K562 (cell line): Measurements from ENCODE around the gene ADAM8. TPM values are rescaled to one million over a fixed set of nuclear protein-coding genes. Genes with fewer than 3 reads are reported as not detected.

Experiments used
- ELF4 ChIP-seq: fragments of 450-650 bp; formaldehyde crosslinking; IDR thresholded peaks from 2 replicates; pipeline ENCODE4 v1.4.0; 2022; ENCODE audit warnings: missing genetic modification characterization
- JUN ChIP-seq, 2 experiments: sonication (generic) in 1 of 2; formaldehyde crosslinking in 1 of 2; IDR thresholded peaks; 2 replicates each; pipeline versions ENCODE4 v1.6.1 to v1.8.0; 2012 to 2022; ENCODE audit warnings: borderline replicate concordance in 2 of 2, mild to moderate bottlenecking in 2 of 2, improper control_type of control experiment in 1 of 2, low read depth in 1 of 2, low read length in 1 of 2, missing genetic modification reagents in 1 of 2
- NFYB ChIP-seq: IDR thresholded peaks from 2 replicates; pipeline ENCODE4 v1.6.1; 2011; ENCODE audit warnings: mild to moderate bottlenecking, moderate library complexity; ENCODE audit not compliant: insufficient read length; ENCODE audit errors: extremely low read depth
- RAD21 ChIP-seq, 2 experiments: fragments of 250-450 bp in 1 of 2; fragments of 450-650 bp in 1 of 2; sonication (Bioruptor Pico) in 1 of 2; formaldehyde crosslinking in 1 of 2; IDR thresholded peaks in 1 of 2; conservative IDR thresholded peaks in 1 of 2; 2 replicates each; pipeline versions ENCODE4 v1.4.0 to v1.8.0; 2020 to 2022; ENCODE audit warnings: mild to moderate bottlenecking in 2 of 2, moderate library complexity in 1 of 2
- STAT5A ChIP-seq: IDR thresholded peaks from 2 replicates; pipeline ENCODE4 v1.6.1; 2012; ENCODE audit warnings: low read length, inconsistent platforms, borderline replicate concordance
- TEAD4 ChIP-seq, 2 experiments: sonication (generic) in 1 of 2; formaldehyde crosslinking in 1 of 2; IDR thresholded peaks; 2 replicates each; pipeline versions ENCODE4 v1.6.1 to v1.8.0; 2012 to 2022; ENCODE audit warnings: borderline replicate concordance in 1 of 2, inconsistent platforms in 1 of 2, low read length in 1 of 2, mild to moderate bottlenecking in 1 of 2, missing genetic modification reagents in 1 of 2
- TOE1 ChIP-seq, 2 experiments: fragments of 450-650 bp in 1 of 2; sonication (generic) in 1 of 2; formaldehyde crosslinking in 1 of 2; IDR thresholded peaks; 2 replicates each; pipeline versions ENCODE4 v1.7.1 to v1.8.0; 2016 to 2022; ENCODE audit warnings: borderline replicate concordance in 2 of 2, mild to moderate bottlenecking in 2 of 2, antibody characterized with exemption in 1 of 2, inconsistent platforms in 1 of 2, low read depth in 1 of 2, missing genetic modification reagents in 1 of 2, moderate library complexity in 1 of 2
- ZNF263 ChIP-seq: sonication (generic); formaldehyde crosslinking; IDR thresholded peaks from 2 replicates; pipeline ENCODE4 v1.8.0; 2022; ENCODE audit warnings: mild to moderate bottlenecking, missing genetic modification reagents, borderline replicate concordance
- ZNF3 ChIP-seq: fragments of 250-450 bp; sonication (Bioruptor Pico); IDR thresholded peaks from 2 replicates; pipeline ENCODE4 v1.5.0; 2021; ENCODE audit warnings: mild to moderate bottlenecking, moderate library complexity
- ZNF347 ChIP-seq: fragments of 450-650 bp; formaldehyde crosslinking; IDR thresholded peaks from 2 replicates; pipeline ENCODE4 v1.4.0; 2020; ENCODE audit warnings: low read depth, mild to moderate bottlenecking, moderate library complexity
- ZNF57 ChIP-seq: fragments of 450-650 bp; formaldehyde crosslinking; IDR thresholded peaks from 2 replicates; pipeline ENCODE4 v1.4.0; 2020; ENCODE audit warnings: mild to moderate bottlenecking, moderate library complexity
- ZSCAN32 ChIP-seq: fragments of 450-650 bp; formaldehyde crosslinking; IDR thresholded peaks from 2 replicates; pipeline ENCODE4 v1.4.0; 2020; ENCODE audit warnings: mild to moderate bottlenecking, moderate library complexity
- polyA plus RNA-seq, 8 experiments: library from polyadenylated mRNA; depleted of rRNA in 4 of 8; stranded (reverse) in 5 of 8; unstranded in 3 of 8; fragments of >200 nt; fragmentation: Nextera tagmentation in 2 of 8; fragmentation: Illumina TruSeq in 1 of 8; extraction: Ambion mirVana in 2 of 8; extraction: Trizol in 1 of 8; gene quantifications; 2 replicates each; pipeline versions ENCODE4 v1.2.1 to v1.2.3, GENCODE V29; 2011 to 2014; ENCODE audit warnings: inconsistent platforms in 1 of 8, missing spikeins in 1 of 8
- total RNA-seq, 7 experiments: library from RNA; depleted of rRNA in 6 of 7; stranded (reverse); fragments of >200 nt in 6 of 7; fragmentation: Illumina TruSeq in 2 of 7; extraction: Trizol in 2 of 7; gene quantifications; 2 replicates each; pipeline versions ENCODE4 v1.2.1 to v1.2.3, GENCODE V29; 2011 to 2021; ENCODE audit warnings: low replicate concordance in 1 of 7
- TF ChIP-seq, protein P1 (sequence below), 2 experiments: IDR thresholded peaks in 1 of 2; conservative IDR thresholded peaks in 1 of 2; 2 replicates each; pipeline ENCODE4 v1.6.1; 2016; ENCODE audit warnings: low read depth in 2 of 2, mild to moderate bottlenecking in 1 of 2, missing compliant biosample characterization in 1 of 2, missing genetic modification characterization in 1 of 2, moderate library complexity in 1 of 2
- TF ChIP-seq, protein P2 (sequence below), 2 experiments: IDR thresholded peaks; 2 replicates each; pipeline ENCODE4 v1.6.1; 2012; ENCODE audit warnings: improper control_type of control experiment in 2 of 2, low read depth in 2 of 2, low read length in 2 of 2, borderline replicate concordance in 1 of 2
- TF ChIP-seq, protein P3 (sequence below): fragments of 250-450 bp; sonication (Bioruptor Pico); IDR thresholded peaks from 2 replicates; pipeline ENCODE4 v1.8.0; 2022; ENCODE audit warnings: inconsistent platforms
- TF ChIP-seq, protein P4 (sequence below), 2 experiments: IDR thresholded peaks; 2 replicates each; pipeline ENCODE4 v1.6.1; 2011; ENCODE audit warnings: borderline replicate concordance in 1 of 2, control low read depth in 1 of 2, low read depth in 1 of 2, low read length in 1 of 2, mild to moderate bottlenecking in 1 of 2, mixed read lengths in 1 of 2, moderate library complexity in 1 of 2; ENCODE audit not compliant: insufficient read depth in 1 of 2, insufficient read length in 1 of 2, poor library complexity in 1 of 2, severe bottlenecking in 1 of 2; ENCODE audit errors: extremely low read depth in 1 of 2

ADAM8 gene
- total and polyA plus RNA-seq, 9 of the 15 experiments (the other 6 are each of a cell fraction or from before 2014, with no cell fraction given): 0.07 to 7.0 (median 1.1) TPM

DNA sequence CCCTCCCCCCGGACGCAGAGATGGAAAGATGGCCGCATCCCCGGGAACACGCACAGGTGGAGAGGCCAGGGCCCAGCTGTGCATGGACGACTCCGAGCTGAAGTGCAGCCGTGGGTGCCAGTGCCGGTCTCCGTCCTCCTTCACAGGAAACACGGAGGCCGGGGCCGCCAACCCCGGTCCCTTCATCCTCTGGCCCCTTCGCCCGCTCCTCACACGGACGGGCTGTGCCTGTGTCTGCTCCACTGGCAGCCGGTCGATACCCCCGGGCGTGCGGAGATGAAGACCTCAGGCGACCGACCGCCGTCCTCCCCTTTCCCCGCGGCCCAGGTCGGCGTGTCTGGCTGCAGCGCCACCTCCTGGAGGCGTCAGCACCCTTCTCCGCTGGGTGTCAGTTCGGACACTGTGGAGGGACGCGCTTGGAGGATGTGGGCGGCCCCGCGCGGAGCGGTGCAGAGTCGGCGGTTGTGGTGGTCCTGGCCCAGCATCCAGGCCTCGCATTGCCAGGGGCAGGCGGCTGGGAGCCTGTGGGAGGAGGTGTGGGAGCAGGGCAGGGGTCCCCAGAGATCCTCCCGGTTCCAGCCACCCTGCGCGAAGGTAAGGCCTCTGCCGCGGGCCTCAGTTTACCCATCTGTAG, 41.9 kb upstream of the ADAM8 start (continued):
- TF ChIP-seq, protein P1, sequence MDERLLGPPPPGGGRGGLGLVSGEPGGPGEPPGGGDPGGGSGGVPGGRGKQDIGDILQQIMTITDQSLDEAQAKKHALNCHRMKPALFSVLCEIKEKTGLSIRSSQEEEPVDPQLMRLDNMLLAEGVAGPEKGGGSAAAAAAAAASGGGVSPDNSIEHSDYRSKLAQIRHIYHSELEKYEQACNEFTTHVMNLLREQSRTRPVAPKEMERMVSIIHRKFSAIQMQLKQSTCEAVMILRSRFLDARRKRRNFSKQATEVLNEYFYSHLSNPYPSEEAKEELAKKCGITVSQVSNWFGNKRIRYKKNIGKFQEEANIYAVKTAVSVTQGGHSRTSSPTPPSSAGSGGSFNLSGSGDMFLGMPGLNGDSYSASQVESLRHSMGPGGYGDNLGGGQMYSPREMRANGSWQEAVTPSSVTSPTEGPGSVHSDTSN (CRISPR knock-in tag; IDR thresholded peaks at IDR 0.05; ENCODE audit: low read depth): no peak
- TF ChIP-seq, protein P1 (tag; conservative IDR thresholded peaks at IDR 0.05; ENCODE audit: low read depth): no peak
- TF ChIP-seq, protein P2, sequence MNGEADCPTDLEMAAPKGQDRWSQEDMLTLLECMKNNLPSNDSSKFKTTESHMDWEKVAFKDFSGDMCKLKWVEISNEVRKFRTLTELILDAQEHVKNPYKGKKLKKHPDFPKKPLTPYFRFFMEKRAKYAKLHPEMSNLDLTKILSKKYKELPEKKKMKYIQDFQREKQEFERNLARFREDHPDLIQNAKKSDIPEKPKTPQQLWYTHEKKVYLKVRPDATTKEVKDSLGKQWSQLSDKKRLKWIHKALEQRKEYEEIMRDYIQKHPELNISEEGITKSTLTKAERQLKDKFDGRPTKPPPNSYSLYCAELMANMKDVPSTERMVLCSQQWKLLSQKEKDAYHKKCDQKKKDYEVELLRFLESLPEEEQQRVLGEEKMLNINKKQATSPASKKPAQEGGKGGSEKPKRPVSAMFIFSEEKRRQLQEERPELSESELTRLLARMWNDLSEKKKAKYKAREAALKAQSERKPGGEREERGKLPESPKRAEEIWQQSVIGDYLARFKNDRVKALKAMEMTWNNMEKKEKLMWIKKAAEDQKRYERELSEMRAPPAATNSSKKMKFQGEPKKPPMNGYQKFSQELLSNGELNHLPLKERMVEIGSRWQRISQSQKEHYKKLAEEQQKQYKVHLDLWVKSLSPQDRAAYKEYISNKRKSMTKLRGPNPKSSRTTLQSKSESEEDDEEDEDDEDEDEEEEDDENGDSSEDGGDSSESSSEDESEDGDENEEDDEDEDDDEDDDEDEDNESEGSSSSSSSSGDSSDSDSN (IDR thresholded peaks at IDR 0.05; ENCODE audit: borderline replicate concordance in 1 of 2, low read depth in 2 of 2, low read length in 2 of 2): peak in 1 of 2 experiments; percentile 82; a peak in 2 of 4 replicates
- TF ChIP-seq ZNF263 (CRISPR knock-in tag) (peak; percentile 99), ZNF57 (CRISPR knock-in tag) (no peak), STAT5A (no peak), NFYB (no peak), ZNF347 (CRISPR knock-in tag) (no peak), RAD21 (CRISPR knock-in tag; conservative IDR thresholded peaks at IDR 0.05 in 1 of 2, IDR thresholded peaks at IDR 0.05 in 1 of 2) (peak; percentile 40 to 61), JUN (IDR thresholded peaks at IDR 0.05; ENCODE audit: borderline replicate concordance, low read depth, low read length) (no peak), JUN (CRISPR knock-in tag; IDR thresholded peaks at IDR 0.05; ENCODE audit: borderline replicate concordance) (no peak), ELF4 (CRISPR knock-in tag) (no peak), TEAD4 (IDR thresholded peaks at IDR 0.05; ENCODE audit: low read length) (no peak), TEAD4 (CRISPR knock-in tag; IDR thresholded peaks at IDR 0.05; ENCODE audit: borderline replicate concordance) (no peak), ZNF3 (no peak), TOE1 (IDR thresholded peaks at IDR 0.05; ENCODE audit: borderline replicate concordance) (no peak), TOE1 (CRISPR knock-in tag; IDR thresholded peaks at IDR 0.05; ENCODE audit: borderline replicate concordance, low read depth) (no peak), ZSCAN32 (CRISPR knock-in tag) (no peak)
- TF ChIP-seq, protein P3, sequence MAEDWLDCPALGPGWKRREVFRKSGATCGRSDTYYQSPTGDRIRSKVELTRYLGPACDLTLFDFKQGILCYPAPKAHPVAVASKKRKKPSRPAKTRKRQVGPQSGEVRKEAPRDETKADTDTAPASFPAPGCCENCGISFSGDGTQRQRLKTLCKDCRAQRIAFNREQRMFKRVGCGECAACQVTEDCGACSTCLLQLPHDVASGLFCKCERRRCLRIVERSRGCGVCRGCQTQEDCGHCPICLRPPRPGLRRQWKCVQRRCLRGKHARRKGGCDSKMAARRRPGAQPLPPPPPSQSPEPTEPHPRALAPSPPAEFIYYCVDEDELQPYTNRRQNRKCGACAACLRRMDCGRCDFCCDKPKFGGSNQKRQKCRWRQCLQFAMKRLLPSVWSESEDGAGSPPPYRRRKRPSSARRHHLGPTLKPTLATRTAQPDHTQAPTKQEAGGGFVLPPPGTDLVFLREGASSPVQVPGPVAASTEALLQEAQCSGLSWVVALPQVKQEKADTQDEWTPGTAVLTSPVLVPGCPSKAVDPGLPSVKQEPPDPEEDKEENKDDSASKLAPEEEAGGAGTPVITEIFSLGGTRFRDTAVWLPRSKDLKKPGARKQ (CRISPR knock-in tag): no peak
- TF ChIP-seq, protein P4, sequence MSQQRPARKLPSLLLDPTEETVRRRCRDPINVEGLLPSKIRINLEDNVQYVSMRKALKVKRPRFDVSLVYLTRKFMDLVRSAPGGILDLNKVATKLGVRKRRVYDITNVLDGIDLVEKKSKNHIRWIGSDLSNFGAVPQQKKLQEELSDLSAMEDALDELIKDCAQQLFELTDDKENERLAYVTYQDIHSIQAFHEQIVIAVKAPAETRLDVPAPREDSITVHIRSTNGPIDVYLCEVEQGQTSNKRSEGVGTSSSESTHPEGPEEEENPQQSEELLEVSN (IDR thresholded peaks at IDR 0.05; ENCODE audit: borderline replicate concordance in 1 of 2, extremely low read depth in 1 of 2, insufficient read depth in 1 of 2, insufficient read length in 1 of 2, low read depth in 1 of 2, low read length in 1 of 2, poor library complexity in 1 of 2, severe bottlenecking in 1 of 2): peak; percentile 21 to 38
